SKM-1 treated with dmso at 0.1 percent for 144 hours (cell line): ENCODE measurements around the gene TBC1D13.
"Not testable (repeated sequence)": the region's sequence is repeated elsewhere in the genome, so short reads cannot be mapped to it uniquely, and the experiment has no call there.

Experiments used
- DNase-seq: peaks from one replicate; lab custom pipeline; 2025; ENCODE audit not compliant: unreplicated experiment; lab: John Stamatoyannopoulos, UW

TBC1D13 gene

GRCh38 chr9:128782669-128783068 lies 4.4 kb upstream of the TBC1D13 start:
- no peak for DNase-seq

GRCh38 chr9:128785427-128785826 lies 1.6 kb upstream of the TBC1D13 start:
- no peak for DNase-seq

GRCh38 chr9:128787659-128788058 lies 606 bp downstream of the TBC1D13 start:
- no peak for DNase-seq

GRCh38 chr9:128788445-128788844 lies 1.4 kb downstream of the TBC1D13 start:
- no peak for DNase-seq

GRCh38 chr9:128790536-128790935 lies 3.5 kb downstream of the TBC1D13 start:
- DNase-seq = no peak

- no peak for DNase-seq
Measured at GRCh38 chr9:128792134-128792533, 5.1 kb downstream of the TBC1D13 start.

GRCh38 chr9:128792978-128793686 lies 6.1 kb downstream of the TBC1D13 start:
- DNase-seq = no peak

- DNase-seq = not testable (repeated sequence)
Measured at GRCh38 chr9:128794961-128795360, 7.9 kb downstream of the TBC1D13 start.

- DNase-seq = no peak
Measured at GRCh38 chr9:128798896-128799295, 11.8 kb downstream of the TBC1D13 start.

GRCh38 chr9:128800061-128800460 lies 13.0 kb downstream of the TBC1D13 start:
- no peak for DNase-seq

- no peak for DNase-seq
Measured at GRCh38 chr9:128802482-128802881, 15.4 kb downstream of the TBC1D13 start.

GRCh38 chr9:128805661-128806060 lies 18.6 kb downstream of the TBC1D13 start:
- no peak for DNase-seq

- no peak for DNase-seq
Measured at GRCh38 chr9:128807827-128808226, 20.8 kb downstream of the TBC1D13 start.

GRCh38 chr9:128808543-128808942 lies 21.5 kb downstream of the TBC1D13 start:
- DNase-seq = no peak

GRCh38 chr9:128809036-128809599 lies 22.1 kb downstream of the TBC1D13 start:
- DNase-seq = no peak

- no peak for DNase-seq
Measured at GRCh38 chr9:128809831-128810230, 22.8 kb downstream of the TBC1D13 start.

- DNase-seq = no peak
Measured at GRCh38 chr9:128810873-128811272, 23.8 kb downstream of the TBC1D13 start.

GRCh38 chr9:128818099-128818838 lies 31.2 kb downstream of the TBC1D13 start, which contains the start of gene ENDOG:
Gene ENDOG (plus strand): TSS chr9:128818500. CDS start chr9:128818685, 185 bp downstream.
- peak; percentile 96 for DNase-seq

GRCh38 chr9:128818839-128819715 lies 32.0 kb downstream of the TBC1D13 start:
- DNase-seq = no peak

- no peak for DNase-seq
Measured at GRCh38 chr9:128819716-128820664, 32.9 kb downstream of the TBC1D13 start.
